ENCODE results near the gene PRKG1. TPM values are rescaled to one million over a fixed set of nuclear protein-coding genes. Genes with fewer than 3 reads are reported as not detected.
"Not testable (repeated sequence)": the region's sequence is repeated elsewhere in the genome, so short reads cannot be mapped to it uniquely, and the experiment has no call there.

The PRKG1 gene
- total RNA-seq, 1 donor from 2014 or later, result 17.9 TPM

DNA sequence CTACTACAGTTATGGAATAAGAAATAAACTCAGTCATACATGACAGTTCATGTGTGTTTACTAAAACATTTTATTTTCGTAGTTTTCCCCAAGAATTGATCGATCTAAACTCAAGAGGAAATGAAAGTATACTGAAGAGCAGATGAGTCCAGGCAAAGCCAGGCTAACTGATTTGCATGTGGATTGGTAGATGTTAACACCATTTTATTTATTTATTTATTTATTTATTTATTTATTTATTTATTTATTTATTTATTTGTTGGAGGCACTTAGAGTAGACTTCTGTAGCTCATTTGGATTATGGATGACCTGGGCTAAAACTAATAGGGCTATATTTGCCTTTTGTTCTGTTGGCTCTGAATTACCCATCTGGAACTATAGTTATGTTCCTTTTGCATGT, 1171.3 kb downstream of the PRKG1 start:
- DNase-seq (ENCODE audit: extremely low spot score in 2 of 2), result no peak
- TF ChIP-seq, protein P1, sequence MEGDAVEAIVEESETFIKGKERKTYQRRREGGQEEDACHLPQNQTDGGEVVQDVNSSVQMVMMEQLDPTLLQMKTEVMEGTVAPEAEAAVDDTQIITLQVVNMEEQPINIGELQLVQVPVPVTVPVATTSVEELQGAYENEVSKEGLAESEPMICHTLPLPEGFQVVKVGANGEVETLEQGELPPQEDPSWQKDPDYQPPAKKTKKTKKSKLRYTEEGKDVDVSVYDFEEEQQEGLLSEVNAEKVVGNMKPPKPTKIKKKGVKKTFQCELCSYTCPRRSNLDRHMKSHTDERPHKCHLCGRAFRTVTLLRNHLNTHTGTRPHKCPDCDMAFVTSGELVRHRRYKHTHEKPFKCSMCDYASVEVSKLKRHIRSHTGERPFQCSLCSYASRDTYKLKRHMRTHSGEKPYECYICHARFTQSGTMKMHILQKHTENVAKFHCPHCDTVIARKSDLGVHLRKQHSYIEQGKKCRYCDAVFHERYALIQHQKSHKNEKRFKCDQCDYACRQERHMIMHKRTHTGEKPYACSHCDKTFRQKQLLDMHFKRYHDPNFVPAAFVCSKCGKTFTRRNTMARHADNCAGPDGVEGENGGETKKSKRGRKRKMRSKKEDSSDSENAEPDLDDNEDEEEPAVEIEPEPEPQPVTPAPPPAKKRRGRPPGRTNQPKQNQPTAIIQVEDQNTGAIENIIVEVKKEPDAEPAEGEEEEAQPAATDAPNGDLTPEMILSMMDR (IDR thresholded peaks at IDR 0.05), result no peak
- TF ChIP-seq POLR2A (IDR thresholded peaks at IDR 0.05) (no peak), POLR2AphosphoS5 (IDR thresholded peaks at IDR 0.05; ENCODE audit: insufficient read depth in 1 of 2, low read depth in 1 of 2) (no peak)
- intact Hi-C loops (cut with DNase I), result no loop called here
- Histone ChIP-seq H3K36me3 (no peaks in the 10 kb centered on the region), H3K27me3 (no peaks in the 10 kb centered on the region), H3K27ac (no peak overlapping the region), H3K4me3 (no peak overlapping the region), H3K9me3 (no peaks in the 10 kb centered on the region), H3K4me1 (no peaks in the 10 kb centered on the region)

- H3K4me3 ChIP-seq; H3K9me3 ChIP-seq; H3K27ac ChIP-seq; DNase-seq (ENCODE audit: extremely low spot score in 2 of 2); intact Hi-C loops (cut with DNase I); H3K27me3 ChIP-seq; H3K36me3 ChIP-seq; H3K4me1 ChIP-seq: not testable (repeated sequence)
Measured at GRCh38 chr10:52247929-52248328, 1173.6 kb downstream of the PRKG1 start.

GRCh38 chr10:52248697-52249306, 1174.5 kb downstream of the PRKG1 start:
- no peak for DNase-seq (ENCODE audit: extremely low spot score in 2 of 2)

GRCh38 chr10:52249850-52250395, 1175.6 kb downstream of the PRKG1 start:
- intact Hi-C loops (cut with DNase I), result no loop called here
- Histone ChIP-seq H3K9me3 (no peaks in the 10 kb centered on the region), H3K27ac (no peak overlapping the region), H3K27me3 (no peaks in the 10 kb centered on the region), H3K4me1 (no peaks in the 10 kb centered on the region), H3K36me3 (no peaks in the 10 kb centered on the region), H3K4me3 (no peak overlapping the region)
- no peak for DNase-seq (ENCODE audit: extremely low spot score in 2 of 2)
- TF ChIP-seq, protein P1 (IDR thresholded peaks at IDR 0.05), result no peak
- TF ChIP-seq POLR2A (IDR thresholded peaks at IDR 0.05), result no peak
- TF ChIP-seq POLR2AphosphoS5 (IDR thresholded peaks at IDR 0.05; ENCODE audit: insufficient read depth in 1 of 2, low read depth in 1 of 2), result no peak

More at GRCh38 chr10:52248697-52249306, 1174.5 kb downstream of the PRKG1 start:
- intact Hi-C loops (cut with DNase I), result no loop called here
- H3K27me3 ChIP-seq, result no peaks in the 10 kb centered on the region
- no peaks in the 10 kb centered on the region for H3K4me1 ChIP-seq
- no peaks in the 10 kb centered on the region for H3K36me3 ChIP-seq
- H3K27ac ChIP-seq, result no peak overlapping the region
- H3K4me3 ChIP-seq, result no peak overlapping the region
- no peak for TF ChIP-seq POLR2A (IDR thresholded peaks at IDR 0.05)
- TF ChIP-seq POLR2AphosphoS5 (IDR thresholded peaks at IDR 0.05; ENCODE audit: insufficient read depth in 1 of 2, low read depth in 1 of 2), result no peak
- TF ChIP-seq, protein P1 (IDR thresholded peaks at IDR 0.05), result no peak
- H3K9me3 ChIP-seq, result no peaks in the 10 kb centered on the region

DNA sequence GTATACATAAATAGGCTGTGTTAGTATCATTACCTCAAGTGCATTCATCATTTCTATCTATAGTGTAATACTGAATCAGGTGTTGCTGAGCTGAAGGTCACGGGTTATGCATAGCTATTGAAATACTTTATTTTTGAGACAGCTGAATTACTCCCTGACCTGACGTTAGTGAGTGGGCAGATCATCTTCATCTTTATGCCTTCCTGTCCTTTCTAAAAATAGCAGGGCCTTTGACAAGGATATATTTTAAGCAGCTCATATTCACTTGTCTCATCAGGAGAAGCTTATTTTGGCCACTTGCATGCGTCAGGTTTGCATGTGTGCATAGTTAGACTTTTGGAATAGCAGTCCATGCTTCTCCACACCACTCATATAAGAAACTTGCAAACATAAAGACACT, 1176.2 kb downstream of the PRKG1 start:
- Histone ChIP-seq H3K27ac (no peak overlapping the region), H3K36me3 (no peaks in the 10 kb centered on the region), H3K9me3 (no peaks in the 10 kb centered on the region), H3K4me3 (no peak overlapping the region), H3K4me1 (no peaks in the 10 kb centered on the region), H3K27me3 (no peaks in the 10 kb centered on the region)
- TF ChIP-seq POLR2AphosphoS5 (IDR thresholded peaks at IDR 0.05; ENCODE audit: insufficient read depth in 1 of 2, low read depth in 1 of 2) (no peak), POLR2A (IDR thresholded peaks at IDR 0.05) (no peak)
- no peak for DNase-seq (ENCODE audit: extremely low spot score in 2 of 2)
- intact Hi-C loops (cut with DNase I), result no loop called here

- TF ChIP-seq, protein P1 (IDR thresholded peaks at IDR 0.05), result no peak
- TF ChIP-seq POLR2AphosphoS5 (IDR thresholded peaks at IDR 0.05; ENCODE audit: insufficient read depth in 1 of 2, low read depth in 1 of 2) (no peak), POLR2A (IDR thresholded peaks at IDR 0.05) (no peak)
- Histone ChIP-seq H3K36me3 (no peaks in the 10 kb centered on the region), H3K4me3 (no peak overlapping the region), H3K27ac (no peak overlapping the region), H3K9me3 (no peaks in the 10 kb centered on the region), H3K27me3 (no peaks in the 10 kb centered on the region), H3K4me1 (no peaks in the 10 kb centered on the region)
- intact Hi-C loops (cut with DNase I), result no loop called here
- no peak for DNase-seq (ENCODE audit: extremely low spot score in 2 of 2)
Measured at GRCh38 chr10:52252307-52252706, 1178.0 kb downstream of the PRKG1 start.
